Upper lobe of left lung (tissue), 4 donors: Measurements from ENCODE around the gene PHOX2A.

Source experiments
- EP300 ChIP-seq, 4 donors: sonication (generic); formaldehyde crosslinking; IDR thresholded peaks; one replicate each; pipeline ENCODE4 v1.5.1; 2017; ENCODE audit warnings: antibody characterized with exemption in 4 of 4, control low read depth in 2 of 4
- POLR2A ChIP-seq, 4 donors: fragments of 450-650 bp; IDR thresholded peaks; one replicate each; pipeline ENCODE4 v1.5.1; 2016 to 2017; ENCODE audit warnings: antibody characterized with exemption in 4 of 4, mild to moderate bottlenecking in 2 of 4
- TF ChIP-seq, protein P1 (sequence below), 6 experiments: fragments of 450-650 bp in 4 of 6; fragments of 200-600 bp in 2 of 6; sonication (generic) in 2 of 6; IDR thresholded peaks; one replicate each; pipeline ENCODE4 v1.5.1; 2016 to 2019; ENCODE audit warnings: antibody characterized with exemption in 6 of 6

DNA sequence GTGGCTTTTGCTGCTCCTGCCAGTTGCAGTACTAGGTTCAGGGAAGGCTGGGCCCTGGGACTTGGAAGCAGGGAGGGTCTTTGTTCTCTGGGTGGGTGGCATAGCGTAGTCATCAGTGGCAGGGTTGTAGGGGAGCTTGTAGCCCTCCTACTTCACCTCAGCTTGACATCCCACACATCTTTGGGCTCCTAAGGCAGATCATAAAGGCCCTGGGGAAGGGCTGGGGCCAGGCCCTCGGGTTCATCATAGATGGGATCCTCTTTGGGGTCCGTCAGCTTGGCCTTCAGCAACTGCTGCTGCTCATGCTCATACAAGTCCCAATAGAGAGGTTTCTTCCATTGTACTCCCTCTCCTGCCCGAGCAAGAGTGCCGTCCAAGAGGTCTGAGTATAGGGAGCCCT is 6.0 kb upstream of the PHOX2A start:
- TF ChIP-seq POLR2A (IDR thresholded peaks at IDR 0.05) = no peak
- TF ChIP-seq, protein P1, sequence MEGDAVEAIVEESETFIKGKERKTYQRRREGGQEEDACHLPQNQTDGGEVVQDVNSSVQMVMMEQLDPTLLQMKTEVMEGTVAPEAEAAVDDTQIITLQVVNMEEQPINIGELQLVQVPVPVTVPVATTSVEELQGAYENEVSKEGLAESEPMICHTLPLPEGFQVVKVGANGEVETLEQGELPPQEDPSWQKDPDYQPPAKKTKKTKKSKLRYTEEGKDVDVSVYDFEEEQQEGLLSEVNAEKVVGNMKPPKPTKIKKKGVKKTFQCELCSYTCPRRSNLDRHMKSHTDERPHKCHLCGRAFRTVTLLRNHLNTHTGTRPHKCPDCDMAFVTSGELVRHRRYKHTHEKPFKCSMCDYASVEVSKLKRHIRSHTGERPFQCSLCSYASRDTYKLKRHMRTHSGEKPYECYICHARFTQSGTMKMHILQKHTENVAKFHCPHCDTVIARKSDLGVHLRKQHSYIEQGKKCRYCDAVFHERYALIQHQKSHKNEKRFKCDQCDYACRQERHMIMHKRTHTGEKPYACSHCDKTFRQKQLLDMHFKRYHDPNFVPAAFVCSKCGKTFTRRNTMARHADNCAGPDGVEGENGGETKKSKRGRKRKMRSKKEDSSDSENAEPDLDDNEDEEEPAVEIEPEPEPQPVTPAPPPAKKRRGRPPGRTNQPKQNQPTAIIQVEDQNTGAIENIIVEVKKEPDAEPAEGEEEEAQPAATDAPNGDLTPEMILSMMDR (IDR thresholded peaks at IDR 0.05) = no peak
- TF ChIP-seq EP300 (IDR thresholded peaks at IDR 0.05) = no peak
